Glutamatergic neuron (in vitro differentiated cells): ENCODE data around the gene RGS17. TPM values are rescaled to one million over a fixed set of nuclear protein-coding genes. Genes with fewer than 3 reads are reported as not detected.

Experiments used
- DNase-seq: peaks from one replicate; pipeline ENCODE4 v3.0.0; 2022
- H3K27ac Mint-ChIP-seq: one replicate; pipeline ENCODE4 v1.8.0; 2020; ENCODE audit warnings: mild to moderate bottlenecking, mixed read lengths, inconsistent platforms; ENCODE audit not compliant: unreplicated experiment
- H3K27me3 Mint-ChIP-seq: one replicate; pipeline ENCODE4 v1.8.0; 2020; ENCODE audit warnings: mild to moderate bottlenecking, moderate library complexity, mixed read lengths, inconsistent platforms; ENCODE audit not compliant: unreplicated experiment
- H3K36me3 Mint-ChIP-seq: one replicate; pipeline ENCODE4 v1.8.0; 2020; ENCODE audit warnings: mild to moderate bottlenecking, mixed read lengths, inconsistent platforms; ENCODE audit not compliant: unreplicated experiment
- H3K4me1 Mint-ChIP-seq: one replicate; pipeline ENCODE4 v1.8.0; 2020; ENCODE audit warnings: mild to moderate bottlenecking, low read depth, mixed read lengths, inconsistent platforms; ENCODE audit not compliant: unreplicated experiment
- H3K4me3 Mint-ChIP-seq: one replicate; pipeline ENCODE4 v1.8.0; 2020; ENCODE audit warnings: mild to moderate bottlenecking, mixed read lengths, inconsistent platforms; ENCODE audit not compliant: unreplicated experiment
- H3K9me3 Mint-ChIP-seq: one replicate; pipeline ENCODE4 v1.8.0; 2020; ENCODE audit warnings: mild to moderate bottlenecking, moderate library complexity, mixed read lengths, inconsistent platforms; ENCODE audit not compliant: unreplicated experiment
- CTCF ChIP-seq: fragments of 200-600 bp; sonication (generic); IDR thresholded peaks from one replicate; pipeline ENCODE4 v1.5.0; 2021; ENCODE audit not compliant: partially characterized antibody, unreplicated experiment
- total RNA-seq: library from RNA; stranded (reverse); fragmentation: NEBNext Ultra II Directional; extraction: Animal tissue kit (Norgen Biotek cat#: 25700); gene quantifications from one replicate; pipeline ENCODE4 v1.2.1, GENCODE V29; 2021; ENCODE audit not compliant: unreplicated experiment

RGS17 gene
- total RNA-seq, 1 donor from 2014 or later, result 11.5 TPM

GRCh38 chr6:153069897-153070296, 61.2 kb downstream of the RGS17 start:
- TF ChIP-seq CTCF, result no peak
- Mint-ChIP-seq H3K9me3 (no peaks in the 10 kb centered on the region), H3K27ac (no peak overlapping the region), H3K27me3 (peaks cover 2% of the 10 kb centered on the region), H3K36me3 (peaks cover 11% of the 10 kb centered on the region), H3K4me3 (no peak overlapping the region), H3K4me1 (no peaks in the 10 kb centered on the region)
- no peak for DNase-seq

- H3K4me1 Mint-ChIP-seq, result no peaks in the 10 kb centered on the region
- peaks cover 2% of the 10 kb centered on the region for H3K27me3 Mint-ChIP-seq
- DNase-seq, result no peak
- TF ChIP-seq CTCF, result no peak
- peaks cover 4% of the 10 kb centered on the region for H3K9me3 Mint-ChIP-seq
- no peak overlapping the region for H3K27ac Mint-ChIP-seq
- H3K36me3 Mint-ChIP-seq, result peaks cover 24% of the 10 kb centered on the region
- H3K4me3 Mint-ChIP-seq, result no peak overlapping the region
These were observed 65.9 kb downstream of the RGS17 start for GRCh38 chr6:153065222-153065621.

GRCh38 chr6:153063936-153064335, 67.1 kb downstream of the RGS17 start:
- peaks cover 24% of the 10 kb centered on the region for H3K36me3 Mint-ChIP-seq
- peaks cover 2% of the 10 kb centered on the region for H3K27me3 Mint-ChIP-seq
- H3K4me1 Mint-ChIP-seq, result peaks cover 2% of the 10 kb centered on the region
- TF ChIP-seq CTCF, result no peak
- peaks cover 4% of the 10 kb centered on the region for H3K9me3 Mint-ChIP-seq
- no peak overlapping the region for H3K27ac Mint-ChIP-seq
- DNase-seq, result no peak
- no peak overlapping the region for H3K4me3 Mint-ChIP-seq

- peaks cover 2% of the 10 kb centered on the region for H3K4me1 Mint-ChIP-seq
- H3K27me3 Mint-ChIP-seq, result peaks cover 2% of the 10 kb centered on the region
- no peak for TF ChIP-seq CTCF
- no peak overlapping the region for H3K4me3 Mint-ChIP-seq
- DNase-seq, result no peak
- H3K27ac Mint-ChIP-seq, result no peak overlapping the region
- H3K9me3 Mint-ChIP-seq, result peaks cover 4% of the 10 kb centered on the region
- peaks cover 14% of the 10 kb centered on the region for H3K36me3 Mint-ChIP-seq
These were observed 68.6 kb downstream of the RGS17 start for GRCh38 chr6:153062516-153062915.

- Mint-ChIP-seq H3K4me3 (no peak overlapping the region), H3K9me3 (peaks cover 4% of the 10 kb centered on the region), H3K27ac (no peak overlapping the region), H3K4me1 (peaks cover 5% of the 10 kb centered on the region), H3K27me3 (no peaks in the 10 kb centered on the region), H3K36me3 (peaks cover 13% of the 10 kb centered on the region)
- no peak for TF ChIP-seq CTCF
- DNase-seq, result no peak
These were observed 71.3 kb downstream of the RGS17 start for GRCh38 chr6:153059757-153060156.
